ENCODE results near the gene PDE4B.

Gene PDE4B

DNA sequence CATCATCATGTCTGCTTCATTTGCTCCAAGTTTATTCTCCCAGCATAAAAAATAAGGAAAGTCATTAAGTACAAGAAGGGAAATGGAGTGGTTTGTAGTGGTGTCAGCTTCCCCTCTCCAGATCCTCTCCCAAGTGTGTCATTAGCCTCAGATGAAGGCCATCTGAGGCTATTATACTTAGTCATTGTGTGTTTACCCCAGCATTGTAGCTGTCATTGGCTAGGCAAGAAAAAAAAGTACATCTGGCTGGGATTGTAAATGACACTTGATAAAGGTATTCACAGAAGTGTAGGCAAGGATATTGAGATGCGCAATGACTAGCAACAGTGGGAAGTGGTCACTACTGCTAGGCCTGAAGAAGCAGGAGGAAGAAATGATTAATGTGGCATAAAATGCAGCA is 424.3 kb downstream of the PDE4B start:
- TF ChIP-seq, protein P1, sequence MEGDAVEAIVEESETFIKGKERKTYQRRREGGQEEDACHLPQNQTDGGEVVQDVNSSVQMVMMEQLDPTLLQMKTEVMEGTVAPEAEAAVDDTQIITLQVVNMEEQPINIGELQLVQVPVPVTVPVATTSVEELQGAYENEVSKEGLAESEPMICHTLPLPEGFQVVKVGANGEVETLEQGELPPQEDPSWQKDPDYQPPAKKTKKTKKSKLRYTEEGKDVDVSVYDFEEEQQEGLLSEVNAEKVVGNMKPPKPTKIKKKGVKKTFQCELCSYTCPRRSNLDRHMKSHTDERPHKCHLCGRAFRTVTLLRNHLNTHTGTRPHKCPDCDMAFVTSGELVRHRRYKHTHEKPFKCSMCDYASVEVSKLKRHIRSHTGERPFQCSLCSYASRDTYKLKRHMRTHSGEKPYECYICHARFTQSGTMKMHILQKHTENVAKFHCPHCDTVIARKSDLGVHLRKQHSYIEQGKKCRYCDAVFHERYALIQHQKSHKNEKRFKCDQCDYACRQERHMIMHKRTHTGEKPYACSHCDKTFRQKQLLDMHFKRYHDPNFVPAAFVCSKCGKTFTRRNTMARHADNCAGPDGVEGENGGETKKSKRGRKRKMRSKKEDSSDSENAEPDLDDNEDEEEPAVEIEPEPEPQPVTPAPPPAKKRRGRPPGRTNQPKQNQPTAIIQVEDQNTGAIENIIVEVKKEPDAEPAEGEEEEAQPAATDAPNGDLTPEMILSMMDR (conservative IDR thresholded peaks at IDR 0.05): no peak
- H3K27ac ChIP-seq: no peak overlapping the region

DNA sequence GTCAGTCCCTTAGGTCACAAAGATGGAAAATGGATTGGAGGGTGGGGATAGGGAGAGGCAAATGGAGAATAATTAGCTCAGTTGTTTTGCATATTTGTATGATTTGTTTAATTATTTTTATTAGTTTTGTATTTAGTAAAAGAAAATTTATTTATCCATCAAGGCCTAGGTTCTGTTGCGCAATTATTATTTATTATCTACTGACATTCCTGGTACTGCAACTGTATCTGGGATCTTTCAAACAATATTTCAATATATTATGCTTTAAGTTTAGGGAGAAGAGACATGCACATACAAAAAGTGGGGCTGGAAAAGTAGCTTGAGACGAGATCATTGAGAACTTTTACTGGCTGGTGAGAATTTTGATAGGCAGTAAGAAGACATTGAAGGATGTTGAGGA is 424.9 kb downstream of the PDE4B start:
- H3K27ac ChIP-seq: no peak overlapping the region

DNA sequence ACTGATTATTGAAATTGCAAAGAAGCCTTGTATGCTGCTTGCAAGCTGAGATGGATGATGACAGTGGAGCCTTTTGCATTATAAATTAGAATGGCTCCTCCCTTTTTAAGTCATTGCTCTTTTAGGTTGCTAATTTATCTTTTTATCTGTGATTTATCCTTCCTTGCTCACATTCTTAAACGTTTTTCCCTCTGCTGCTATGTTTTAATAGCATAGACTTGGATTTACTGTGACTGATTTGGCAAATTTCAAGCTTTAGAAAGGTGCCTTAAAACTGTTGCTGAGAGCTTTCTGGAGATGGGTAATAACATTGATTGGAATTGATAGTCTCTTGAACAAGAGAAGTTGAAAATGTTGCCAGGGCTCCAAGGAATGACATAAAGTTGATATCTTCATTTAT is 427.8 kb downstream of the PDE4B start:
- H3K27ac ChIP-seq: no peak overlapping the region
- TF ChIP-seq, protein P1 (conservative IDR thresholded peaks at IDR 0.05): no peak

More for the DNA sequence above, 424.9 kb downstream of the PDE4B start:
- TF ChIP-seq, protein P1 (conservative IDR thresholded peaks at IDR 0.05): no peak

DNA sequence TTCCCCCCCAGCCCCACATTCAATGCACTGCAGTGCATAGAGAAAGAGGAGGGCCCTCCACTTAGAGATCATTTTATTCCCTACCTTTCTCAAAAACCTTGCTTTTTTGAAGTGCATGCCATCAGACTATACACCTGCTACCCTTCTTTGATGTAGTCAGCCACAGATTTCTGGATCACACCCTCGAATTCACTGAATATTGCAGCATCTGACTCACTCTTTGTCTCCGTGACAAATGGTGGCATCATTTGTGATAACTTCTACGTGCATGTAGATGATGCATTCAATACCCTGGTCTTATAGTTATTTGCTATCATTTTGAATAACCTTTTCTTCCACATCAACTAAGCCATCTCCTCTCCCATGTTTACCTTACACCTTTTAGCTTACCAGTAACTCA is 431.0 kb downstream of the PDE4B start:
- no peak overlapping the region for H3K27ac ChIP-seq
- TF ChIP-seq, protein P1 (conservative IDR thresholded peaks at IDR 0.05): no peak

DNA sequence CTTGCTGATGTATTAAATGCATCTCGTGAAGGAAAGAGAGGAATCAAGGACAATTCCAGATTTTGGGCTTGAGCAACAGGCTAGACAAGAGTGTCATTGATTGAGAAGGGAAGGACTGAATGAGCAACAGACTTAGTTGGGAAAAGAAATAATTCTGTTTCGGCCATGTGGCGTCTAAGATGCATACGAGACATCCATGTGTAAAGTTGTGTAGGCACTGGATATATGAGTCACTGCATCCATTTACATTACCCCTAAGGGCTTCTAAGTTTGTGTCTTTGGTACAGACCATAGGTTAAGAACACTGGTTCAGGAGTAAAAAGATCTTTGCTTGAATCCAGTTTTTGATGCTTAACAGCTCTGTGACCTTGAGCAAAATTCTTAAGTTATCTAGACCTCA is 434.3 kb downstream of the PDE4B start:
- H3K27ac ChIP-seq: no peak overlapping the region
- TF ChIP-seq, protein P1 (conservative IDR thresholded peaks at IDR 0.05): no peak

DNA sequence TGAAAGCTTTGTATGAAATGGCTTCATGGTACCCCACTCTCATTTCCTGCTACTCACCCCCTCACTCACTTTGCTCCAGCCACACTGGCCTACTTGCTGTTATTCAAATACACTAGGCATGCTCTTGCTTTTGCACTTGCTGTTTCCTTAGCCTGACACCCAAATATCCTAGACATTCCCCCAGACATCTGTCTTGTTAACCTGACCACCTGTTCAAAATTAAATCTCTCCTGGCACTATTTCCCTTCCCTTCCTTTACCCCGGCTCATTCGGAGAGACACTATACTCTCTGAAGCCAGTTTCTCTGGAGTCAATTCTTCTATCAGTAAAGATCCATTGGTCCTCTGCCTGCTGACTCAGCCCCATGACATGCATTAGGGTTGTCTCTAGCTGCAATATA is 435.3 kb downstream of the PDE4B start:
- no peak overlapping the region for H3K27ac ChIP-seq
- TF ChIP-seq, protein P1 (conservative IDR thresholded peaks at IDR 0.05): no peak

DNA sequence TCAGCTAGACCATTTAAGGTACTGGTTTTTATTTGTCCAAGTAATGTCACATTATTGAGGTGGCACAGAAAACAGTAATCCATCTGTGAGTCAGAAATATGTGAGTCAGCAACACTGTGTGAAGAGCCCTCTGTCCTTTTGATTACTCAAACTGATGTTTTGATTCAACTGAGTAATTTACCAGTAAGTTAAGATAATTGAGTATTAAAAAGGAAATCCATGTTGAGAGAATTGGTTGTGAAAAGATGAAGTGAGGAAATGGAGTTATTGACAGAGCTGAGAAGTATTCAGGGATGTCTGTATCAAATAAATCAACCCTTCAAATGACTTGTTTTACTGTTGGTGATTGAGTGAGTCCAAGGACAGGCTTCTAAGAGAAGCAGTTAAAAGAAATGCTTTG is 438.5 kb downstream of the PDE4B start:
- TF ChIP-seq, protein P1 (conservative IDR thresholded peaks at IDR 0.05): no peak
- H3K27ac ChIP-seq: no peak overlapping the region

Data from VCaP (cell line).